Kidney (tissue), 14 donors: ENCODE results near the gene SORCS2. TPM values are rescaled to one million over a fixed set of nuclear protein-coding genes. Genes with fewer than 3 reads are reported as not detected.

ENCODE experiments used
- DNase-seq, 5 donors: peaks; one replicate each; pipeline ENCODE4 v3.0.0-alpha.2; 2013 to 2020
- FAIRE-seq: peaks from 2 replicates; lab custom pipeline; 2012; peaks lifted over from hg19 to GRCh38; lab: Jason Lieb, UNC
- H3K27ac ChIP-seq, 2 donors: one replicate each; pipeline ENCODE4 v1.7.0; 2013; ENCODE audit warnings: low read depth in 2 of 2, low read length in 2 of 2, inconsistent platforms in 1 of 2
- H3K27me3 ChIP-seq: one replicate; pipeline ENCODE4 v1.7.1; 2013; ENCODE audit warnings: low read length, inconsistent platforms; ENCODE audit not compliant: control insufficient read depth, insufficient read depth
- H3K36me3 ChIP-seq, 3 donors: one replicate each; pipeline versions ENCODE4 v1.7.0 to v1.7.1; 2013; ENCODE audit warnings: low read length in 3 of 3, control low read depth in 1 of 3, inconsistent platforms in 1 of 3; ENCODE audit not compliant: insufficient read depth in 3 of 3, control insufficient read depth in 2 of 3
- H3K4me1 ChIP-seq, 3 donors: one replicate each; pipeline versions ENCODE4 v1.7.0 to v1.7.1; 2013; ENCODE audit warnings: low read length in 3 of 3, inconsistent platforms in 1 of 3, low read depth in 1 of 3; ENCODE audit not compliant: control insufficient read depth in 2 of 3, insufficient read depth in 2 of 3
- H3K4me3 ChIP-seq, 3 donors: one replicate each; pipeline versions ENCODE4 v1.7.0 to v1.8.1; 2013; ENCODE audit warnings: low read length in 3 of 3, control low read depth in 1 of 3, inconsistent platforms in 1 of 3
- H3K9ac ChIP-seq, 3 donors: one replicate each; pipeline versions ENCODE4 v1.7.0 to v1.7.1; 2013; ENCODE audit warnings: low read length in 3 of 3, control low read depth in 1 of 3, inconsistent platforms in 1 of 3
- H3K9me3 ChIP-seq, 3 donors: one replicate each; pipeline versions ENCODE4 v1.7.0 to v1.7.1; 2013; ENCODE audit warnings: low read length in 3 of 3, control low read depth in 1 of 3, inconsistent platforms in 1 of 3; ENCODE audit not compliant: control insufficient read depth in 2 of 3, insufficient read depth in 1 of 3
- intact Hi-C: fragments of 100-400 bp; cut with DNase I; formaldehyde crosslinking; loops from one replicate; pipeline ENCODE4 v1.11.1; 2022
- polyA plus RNA-seq: library from polyadenylated mRNA; stranded (reverse); fragments of 350-450 nt; fragmentation: Illumina TruSeq; extraction: RNeasy Lipid Tissue Mini Kit (QIAGEN cat#74804); gene quantifications from one replicate; pipeline ENCODE4 v1.2.3, GENCODE V29; 2014; ENCODE audit warnings: low read depth, low replicate concordance; ENCODE audit not compliant: insufficient read depth
- total RNA-seq: library from RNA; stranded (reverse); fragmentation: NEBNext Ultra II Directional; extraction: Animal tissue kit (Norgen Biotek cat#: 25700); gene quantifications from one replicate; pipeline ENCODE4 v1.2.1, GENCODE V29; 2021
- TF ChIP-seq, protein P1 (sequence below): IDR thresholded peaks from 3 replicates; pipeline ENCODE4 v1.5.1; 2012; ENCODE audit warnings: mild to moderate bottlenecking, moderate library complexity, borderline replicate concordance; ENCODE audit not compliant: insufficient read depth; ENCODE audit errors: extremely low read depth
- donor health status: control.
- donor health status: control.
- donor health status: control.
- donor health status: control.
- donor health status: control.
- donor health status: DM: yes; HTN: yes; CAD: no.
- donor health status: Normal renal cell carcinoma (clear cell type).

Gene SORCS2
- total and polyA plus RNA-seq, 2 donors from 2014 or later: 6.1 to 9.1 TPM

DNA sequence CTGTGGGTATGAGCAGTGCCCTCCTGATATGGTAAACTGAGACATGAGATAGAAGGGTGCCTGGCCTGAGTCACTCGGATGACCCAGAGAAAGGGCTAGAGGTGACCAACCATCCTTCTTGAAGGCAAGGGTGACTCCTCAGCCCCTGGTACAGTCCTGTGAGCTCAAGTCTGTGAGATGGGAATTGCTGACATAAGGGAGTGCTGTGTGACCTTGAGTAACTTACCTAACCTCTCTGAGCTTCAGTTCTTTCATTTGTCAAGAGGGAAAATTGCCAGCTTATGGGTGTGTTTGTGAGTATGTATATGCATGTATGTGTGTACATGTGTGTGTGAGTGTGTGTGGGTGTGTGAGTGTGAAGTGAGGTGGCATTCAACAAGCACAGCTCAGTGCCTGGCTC lies 452.8 kb downstream of the SORCS2 start:
- intact Hi-C loops: no loop called here
- H3K27me3 ChIP-seq: no peaks in the 10 kb centered on the region
- DNase-seq (peak in 1 of 5 donors; percentile 11), FAIRE-seq (no peak)
- H3K4me1 ChIP-seq: no peaks in the 10 kb centered on the region
- no peak overlapping the region for H3K27ac ChIP-seq
- peaks cover 0 to 3% (median 0%) of the 10 kb centered on the region in 3 donors for H3K9me3 ChIP-seq
- H3K4me3 ChIP-seq: no peak overlapping the region
- no peaks in the 10 kb centered on the region for H3K36me3 ChIP-seq
- H3K9ac ChIP-seq: no peak overlapping the region
- TF ChIP-seq, protein P1, sequence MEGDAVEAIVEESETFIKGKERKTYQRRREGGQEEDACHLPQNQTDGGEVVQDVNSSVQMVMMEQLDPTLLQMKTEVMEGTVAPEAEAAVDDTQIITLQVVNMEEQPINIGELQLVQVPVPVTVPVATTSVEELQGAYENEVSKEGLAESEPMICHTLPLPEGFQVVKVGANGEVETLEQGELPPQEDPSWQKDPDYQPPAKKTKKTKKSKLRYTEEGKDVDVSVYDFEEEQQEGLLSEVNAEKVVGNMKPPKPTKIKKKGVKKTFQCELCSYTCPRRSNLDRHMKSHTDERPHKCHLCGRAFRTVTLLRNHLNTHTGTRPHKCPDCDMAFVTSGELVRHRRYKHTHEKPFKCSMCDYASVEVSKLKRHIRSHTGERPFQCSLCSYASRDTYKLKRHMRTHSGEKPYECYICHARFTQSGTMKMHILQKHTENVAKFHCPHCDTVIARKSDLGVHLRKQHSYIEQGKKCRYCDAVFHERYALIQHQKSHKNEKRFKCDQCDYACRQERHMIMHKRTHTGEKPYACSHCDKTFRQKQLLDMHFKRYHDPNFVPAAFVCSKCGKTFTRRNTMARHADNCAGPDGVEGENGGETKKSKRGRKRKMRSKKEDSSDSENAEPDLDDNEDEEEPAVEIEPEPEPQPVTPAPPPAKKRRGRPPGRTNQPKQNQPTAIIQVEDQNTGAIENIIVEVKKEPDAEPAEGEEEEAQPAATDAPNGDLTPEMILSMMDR: no peak

DNA sequence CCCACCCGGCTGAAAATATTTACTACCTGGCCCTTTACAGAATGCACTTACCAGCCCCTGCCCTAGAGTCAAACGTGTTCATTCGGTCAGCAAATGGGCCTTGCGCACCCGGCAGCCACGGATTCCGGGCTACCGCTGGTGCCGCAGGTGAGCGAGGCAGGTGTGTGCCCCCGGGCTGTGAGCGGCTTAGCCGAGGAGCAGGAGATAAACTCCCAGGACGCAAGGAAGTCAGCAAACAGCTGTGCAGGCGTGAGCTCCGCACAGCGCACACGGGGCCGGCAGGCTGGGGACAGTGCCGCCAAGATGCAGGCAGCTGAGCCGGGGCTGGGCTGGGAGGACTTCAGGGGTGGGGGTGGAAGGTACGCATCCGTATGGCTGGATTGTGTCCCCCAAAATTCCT lies 453.6 kb downstream of the SORCS2 start:
- no peak for FAIRE-seq

DNA sequence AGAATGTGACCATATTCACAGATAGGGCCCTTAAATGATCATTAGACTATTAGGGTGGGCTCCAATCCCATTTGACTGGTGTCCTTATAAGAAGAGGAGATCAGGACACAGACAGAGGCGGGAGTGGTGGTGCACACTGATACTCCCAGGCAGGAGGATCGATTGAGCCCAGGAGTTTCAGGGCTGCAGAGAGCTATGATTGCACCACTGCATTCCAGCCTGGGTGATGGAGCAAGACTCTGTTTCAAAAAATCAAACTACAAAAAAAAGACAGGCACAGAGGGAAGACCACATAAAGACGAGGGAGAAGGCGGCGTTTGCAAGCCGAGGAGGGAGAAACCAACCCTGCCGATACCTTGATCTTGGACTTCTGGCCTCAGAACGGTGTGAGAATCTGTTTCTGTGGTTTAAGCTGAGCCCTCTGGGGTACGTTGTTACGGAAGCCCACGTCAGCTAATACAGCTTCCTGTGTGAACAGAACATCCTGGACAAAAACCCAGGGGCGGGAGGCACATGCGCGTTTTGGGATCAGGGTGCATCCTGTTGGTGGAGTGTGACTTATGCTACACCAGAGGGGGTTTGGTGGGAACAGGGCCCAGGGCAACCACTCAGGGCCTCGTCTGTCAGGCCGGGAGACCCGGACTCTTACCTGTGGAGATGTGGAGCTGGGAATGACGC lies 454.2 kb downstream of the SORCS2 start:
- DNase-seq: peak in 1 of 5 donors; percentile 52
- Histone ChIP-seq H3K9me3 (peaks cover 0 to 2% (median 0%) of the 10 kb centered on the region in 3 donors), H3K27me3 (no peaks in the 10 kb centered on the region), H3K4me3 (no peak overlapping the region), H3K36me3 (no peaks in the 10 kb centered on the region), H3K27ac (no peak overlapping the region), H3K4me1 (no peaks in the 10 kb centered on the region), H3K9ac (no peak overlapping the region)
- intact Hi-C loops: no loop called here
- FAIRE-seq: no peak
- TF ChIP-seq, protein P1: no peak

More for the DNA sequence above, 453.6 kb downstream of the SORCS2 start:
- peak in 1 of 5 donors; percentile 59 for DNase-seq
- intact Hi-C loops: no loop called here
- no peaks in the 10 kb centered on the region for H3K4me1 ChIP-seq
- no peak overlapping the region for H3K4me3 ChIP-seq
- TF ChIP-seq, protein P1: no peak
- H3K27me3 ChIP-seq: no peaks in the 10 kb centered on the region
- peaks cover 0 to 2% (median 0%) of the 10 kb centered on the region in 3 donors for H3K9me3 ChIP-seq
- H3K36me3 ChIP-seq: no peaks in the 10 kb centered on the region
- H3K27ac ChIP-seq: no peak overlapping the region
- no peak overlapping the region for H3K9ac ChIP-seq
